ENCODE data around the gene FUT8.

Gene FUT8

GRCh38 chr14:65776193-65776852 is 363.8 kb downstream of the FUT8 start:
- no peak for DNase-seq (ENCODE audit: low spot score)

GRCh38 chr14:65780566-65780965 is 368.0 kb downstream of the FUT8 start:
- DNase-seq (ENCODE audit: low spot score): no peak

- DNase-seq (ENCODE audit: low spot score): no peak
Observed at GRCh38 chr14:65783101-65783500, 370.6 kb downstream of the FUT8 start.

- DNase-seq (ENCODE audit: low spot score): no peak
Observed at GRCh38 chr14:65783576-65783975, 371.0 kb downstream of the FUT8 start.

GRCh38 chr14:65784574-65784973 is 372.0 kb downstream of the FUT8 start:
- no peak for DNase-seq (ENCODE audit: low spot score)

GRCh38 chr14:65787461-65787860 is 374.9 kb downstream of the FUT8 start:
- no peak for DNase-seq (ENCODE audit: low spot score)

GRCh38 chr14:65788876-65789275 is 376.3 kb downstream of the FUT8 start:
- DNase-seq (ENCODE audit: low spot score): no peak

- DNase-seq (ENCODE audit: low spot score): no peak
Observed at GRCh38 chr14:65789363-65789762, 376.8 kb downstream of the FUT8 start.

GRCh38 chr14:65790172-65790815 is 377.8 kb downstream of the FUT8 start:
- DNase-seq (ENCODE audit: low spot score): no peak

GRCh38 chr14:65791191-65791981 is 378.9 kb downstream of the FUT8 start:
- no peak for DNase-seq (ENCODE audit: low spot score)

GRCh38 chr14:65792208-65792905 is 379.8 kb downstream of the FUT8 start:
- no peak for DNase-seq (ENCODE audit: low spot score)

All from HuH-7 (cell line).